Left ventricle myocardium inferior (tissue), 1 donor: Measurements from ENCODE around the gene C18orf63. TPM values are rescaled to one million over a fixed set of nuclear protein-coding genes. Genes with fewer than 3 reads are reported as not detected.
A peak's percentile ranks its signal among the peaks of the same experiment; 100 is the strongest.

Experiments used
- DNase-seq: peaks from one replicate; pipeline ENCODE4 v3.0.0-alpha.2; 2020
- H3K27ac ChIP-seq: fragments of 200-600 bp; replicated peaks from 2 replicates; pipeline ENCODE4 v1.8.0; 2021
- H3K27me3 ChIP-seq: fragments of 200-600 bp; 2 replicates; pipeline ENCODE4 v1.8.0; 2021; ENCODE audit warnings: low read depth
- H3K36me3 ChIP-seq: fragments of 200-600 bp; 2 replicates; pipeline ENCODE4 v1.8.0; 2021
- H3K4me1 ChIP-seq: fragments of 200-600 bp; 2 replicates; pipeline ENCODE4 v1.8.0; 2021
- H3K4me3 ChIP-seq: fragments of 200-600 bp; 2 replicates; pipeline ENCODE4 v1.8.0; 2021; ENCODE audit warnings: mild to moderate bottlenecking, moderate library complexity
- H3K9me3 ChIP-seq: fragments of 200-600 bp; replicated peaks from 2 replicates; pipeline ENCODE4 v1.8.0; 2021
- CTCF ChIP-seq: fragments of 200-600 bp; IDR thresholded peaks from 2 replicates; pipeline ENCODE4 v1.8.0; 2021; ENCODE audit warnings: antibody characterized with exemption, mild to moderate bottlenecking, borderline replicate concordance
- intact Hi-C: fragments of 100-400 bp; cut with micrococcal nuclease; formaldehyde crosslinking; loops from one replicate; pipeline ENCODE4 v1.11.0; 2022
- total RNA-seq: library from RNA; stranded (reverse); fragmentation: NEBNext Ultra II Directional; extraction: Animal tissue kit (Norgen Biotek cat#: 25700); gene quantifications from one replicate; pipeline ENCODE4 v1.2.1, GENCODE V29; 2021
- donor health status: DM: no; HTN: yes; CAD: no; lungs with severe emphysema.

Gene C18orf63
- total RNA-seq, 1 donor from 2014 or later = not detected

DNA sequence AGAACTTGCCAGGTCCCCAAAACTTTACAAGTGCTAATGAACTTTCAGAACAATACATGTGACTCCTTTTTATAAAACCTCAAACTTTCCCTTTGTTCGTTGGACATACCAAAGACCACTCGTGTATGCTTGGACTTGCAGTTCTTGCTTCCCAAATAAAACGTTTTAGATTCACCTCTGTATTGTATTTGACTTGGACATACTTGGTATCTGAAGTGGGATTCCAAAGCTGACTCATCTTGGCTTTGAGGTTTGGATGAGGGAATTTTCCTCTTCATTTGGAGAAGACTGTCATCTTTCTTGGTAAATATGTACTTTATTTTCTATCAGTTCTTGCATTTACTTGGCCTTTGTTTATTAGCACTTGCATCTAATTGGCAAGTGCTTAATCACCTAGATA, 15.9 kb upstream of the C18orf63 start:
- no peak for DNase-seq
- H3K4me1 ChIP-seq = no peaks in the 10 kb centered on the region
- intact Hi-C loops = no loop called here
- no peaks in the 10 kb centered on the region for H3K27me3 ChIP-seq
- TF ChIP-seq CTCF = no peak
- no peak overlapping the region for H3K27ac ChIP-seq
- H3K4me3 ChIP-seq = no peak overlapping the region
- H3K36me3 ChIP-seq = no peaks in the 10 kb centered on the region
- no peaks in the 10 kb centered on the region for H3K9me3 ChIP-seq

DNA sequence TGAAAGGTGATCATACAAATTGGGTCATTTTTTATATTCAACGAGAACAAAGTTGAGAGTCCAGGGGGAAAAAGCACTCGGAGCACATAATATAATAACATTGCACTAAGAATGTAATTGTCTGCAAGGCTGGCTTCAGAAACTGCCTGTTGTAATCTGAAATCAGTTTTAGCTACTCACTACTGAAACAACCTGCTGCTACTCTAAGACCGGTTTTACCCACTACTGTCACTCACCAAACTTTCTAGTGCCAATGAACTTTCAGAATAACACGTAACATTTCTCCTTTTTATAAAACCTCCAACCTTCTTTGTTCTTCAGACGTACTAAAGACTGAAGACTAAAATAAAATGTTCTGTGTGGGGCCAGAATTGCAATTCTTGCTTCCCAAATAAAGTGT, 12.3 kb upstream of the C18orf63 start:
- H3K4me1 ChIP-seq = no peaks in the 10 kb centered on the region
- H3K36me3 ChIP-seq = no peaks in the 10 kb centered on the region
- no peaks in the 10 kb centered on the region for H3K9me3 ChIP-seq
- no peaks in the 10 kb centered on the region for H3K27me3 ChIP-seq
- intact Hi-C loops = no loop called here
- no peak for DNase-seq
- H3K4me3 ChIP-seq = no peak overlapping the region
- TF ChIP-seq CTCF = no peak
- H3K27ac ChIP-seq = no peak overlapping the region

- DNase-seq = no peak
- Histone ChIP-seq H3K27me3 (no peaks in the 10 kb centered on the region), H3K4me3 (no peak overlapping the region), H3K27ac (no peak overlapping the region), H3K9me3 (no peaks in the 10 kb centered on the region), H3K4me1 (no peaks in the 10 kb centered on the region), H3K36me3 (no peaks in the 10 kb centered on the region)
- no peak for TF ChIP-seq CTCF
- intact Hi-C loops = no loop called here
These were observed 11.7 kb upstream of the C18orf63 start for GRCh38 chr18:74303936-74304335.

- H3K9me3 ChIP-seq = no peaks in the 10 kb centered on the region
- TF ChIP-seq CTCF = peak; percentile 43
- no peak overlapping the region for H3K4me3 ChIP-seq
- DNase-seq = no peak
- no peaks in the 10 kb centered on the region for H3K36me3 ChIP-seq
- peaks cover 23% of the 10 kb centered on the region for H3K4me1 ChIP-seq
- H3K27me3 ChIP-seq = no peaks in the 10 kb centered on the region
- H3K27ac ChIP-seq = peak overlapping the region; percentile 61
- intact Hi-C loops = no loop called here
These were observed 5.2 kb upstream of the C18orf63 start for GRCh38 chr18:74310411-74310810.

- intact Hi-C loops = no loop called here
- Histone ChIP-seq H3K9me3 (no peaks in the 10 kb centered on the region), H3K36me3 (no peaks in the 10 kb centered on the region), H3K4me3 (no peak overlapping the region), H3K27ac (peak overlapping the region; percentile 61), H3K27me3 (no peaks in the 10 kb centered on the region), H3K4me1 (peaks cover 23% of the 10 kb centered on the region)
- no peak for TF ChIP-seq CTCF
- no peak for DNase-seq
These were observed 4.6 kb upstream of the C18orf63 start for GRCh38 chr18:74311000-74311399.
